Stimulated activated CD4-positive, alpha-beta T cell treated with anti-CD3 and anti-CD28 coated beads, Interleukin-1b, Interleukin-23, amount 100 ng/mL, for 24 hours (primary cell): ENCODE data around the gene SPSB1.

ENCODE experiments used
- DNase-seq, 4 experiments: peaks; one replicate each; pipeline ENCODE4 v3.0.0-alpha.2; 2020; ENCODE audit warnings: low read depth in 4 of 4, low spot score in 1 of 4

Gene SPSB1

DNA sequence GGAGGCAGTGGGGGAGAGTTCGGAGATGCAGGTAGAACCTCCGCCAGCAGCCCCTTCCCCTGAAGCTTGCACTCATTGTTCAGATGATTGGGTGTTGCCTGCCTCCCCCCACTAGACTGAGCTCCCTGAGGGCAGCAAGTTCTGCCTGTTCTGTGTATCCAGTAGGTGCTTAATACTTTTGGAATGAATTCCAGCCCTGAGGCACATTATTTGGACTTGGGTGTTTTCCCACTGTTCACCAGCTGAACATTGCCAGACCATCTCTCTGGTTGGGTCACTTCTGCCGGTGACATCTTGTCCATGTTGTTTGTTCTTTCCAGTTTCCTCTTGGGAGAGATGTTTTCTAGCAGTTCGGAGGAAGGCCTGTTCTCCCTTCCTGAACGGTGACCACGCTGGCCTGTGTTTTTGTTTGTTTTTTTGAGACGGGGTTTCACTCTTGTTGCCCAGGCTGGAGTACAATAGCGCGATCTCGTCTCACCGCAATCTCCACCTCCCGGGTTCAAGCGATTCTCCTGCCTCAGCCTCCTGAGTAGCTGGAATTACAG, 48.7 kb downstream of the SPSB1 start:
- DNase-seq, result no peak

DNA sequence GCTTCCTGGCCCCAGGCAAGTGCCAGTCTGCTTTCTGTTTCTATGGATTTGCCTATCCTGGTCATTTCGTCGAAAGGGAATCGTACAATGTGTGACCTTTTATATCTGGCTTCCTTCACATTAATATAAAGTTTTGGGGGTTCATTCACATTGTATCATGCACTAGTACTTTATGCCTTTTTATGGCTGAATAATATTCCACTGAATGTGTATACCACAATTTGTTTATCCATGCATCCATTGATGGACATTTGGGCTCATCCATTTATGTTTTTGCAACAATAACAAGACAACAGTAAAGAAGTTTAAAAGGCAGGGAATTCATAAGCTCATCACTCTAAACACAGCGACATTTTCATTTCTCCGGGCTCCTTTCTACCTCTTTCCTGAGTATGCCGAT, 50.6 kb downstream of the SPSB1 start:
- no peak for DNase-seq

DNA sequence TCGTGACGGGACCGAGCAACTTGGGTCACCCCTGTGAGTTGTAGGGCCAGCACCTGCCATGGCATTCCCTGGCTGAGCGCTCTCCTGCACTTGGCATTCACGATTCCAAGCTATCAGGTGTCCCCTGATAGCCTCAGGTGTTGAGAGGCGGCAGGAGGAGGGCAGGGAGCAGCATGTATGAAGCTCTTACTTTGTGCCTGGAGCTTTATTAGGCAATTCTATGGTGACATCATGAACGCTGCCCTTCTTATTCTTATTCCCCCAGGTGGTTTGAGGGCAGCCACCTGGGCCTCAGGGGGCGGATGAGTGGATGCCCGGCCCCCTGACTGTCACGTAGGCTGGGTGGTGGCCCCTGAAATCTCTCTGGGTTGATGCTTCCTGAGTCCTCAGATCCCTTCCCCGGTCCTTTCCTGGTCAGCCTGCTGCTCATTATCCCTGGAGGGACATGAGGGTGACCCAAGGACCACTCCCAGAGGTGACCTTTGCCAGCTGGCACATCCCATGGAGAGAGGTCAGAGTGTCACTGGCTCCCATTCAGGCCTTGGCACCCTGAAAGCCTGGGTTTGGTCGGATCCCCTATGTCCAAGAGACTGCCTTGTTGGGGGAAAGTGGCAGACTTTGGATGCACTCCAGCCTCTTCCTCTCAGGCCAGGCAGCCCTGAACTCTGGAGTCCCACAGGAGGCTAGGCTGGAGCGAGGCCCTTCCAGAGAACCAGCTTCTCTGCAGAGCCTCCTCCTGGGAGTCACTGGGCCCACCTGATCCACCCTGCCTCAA, 51.9 kb downstream of the SPSB1 start:
- DNase-seq, result no peak

GRCh38 chr1:9345471-9345870, 52.8 kb downstream of the SPSB1 start:
- no peak for DNase-seq

DNA sequence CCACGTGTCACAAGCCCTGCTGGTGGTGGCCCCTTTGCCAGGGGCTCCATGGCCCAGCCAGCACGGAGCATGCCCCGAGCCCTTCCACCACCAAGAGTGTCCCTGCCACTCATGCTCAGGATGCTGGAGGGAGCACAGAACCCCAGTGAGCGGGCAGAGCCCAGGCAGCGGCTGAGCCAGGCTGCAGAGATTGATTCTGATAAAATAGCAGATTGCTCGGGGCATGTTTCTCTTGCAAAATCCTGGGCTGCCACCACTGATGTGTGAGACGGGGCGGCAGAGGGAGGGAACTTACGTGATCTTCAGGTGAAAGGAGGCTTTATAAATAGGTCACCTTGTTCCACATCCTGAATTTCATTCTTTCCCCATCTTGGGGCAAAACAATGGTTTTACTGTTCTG, 53.2 kb downstream of the SPSB1 start:
- DNase-seq, result no peak

GRCh38 chr1:9346566-9346965, 53.9 kb downstream of the SPSB1 start:
- no peak for DNase-seq

GRCh38 chr1:9347095-9347850, 54.6 kb downstream of the SPSB1 start:
- no peak for DNase-seq

DNA sequence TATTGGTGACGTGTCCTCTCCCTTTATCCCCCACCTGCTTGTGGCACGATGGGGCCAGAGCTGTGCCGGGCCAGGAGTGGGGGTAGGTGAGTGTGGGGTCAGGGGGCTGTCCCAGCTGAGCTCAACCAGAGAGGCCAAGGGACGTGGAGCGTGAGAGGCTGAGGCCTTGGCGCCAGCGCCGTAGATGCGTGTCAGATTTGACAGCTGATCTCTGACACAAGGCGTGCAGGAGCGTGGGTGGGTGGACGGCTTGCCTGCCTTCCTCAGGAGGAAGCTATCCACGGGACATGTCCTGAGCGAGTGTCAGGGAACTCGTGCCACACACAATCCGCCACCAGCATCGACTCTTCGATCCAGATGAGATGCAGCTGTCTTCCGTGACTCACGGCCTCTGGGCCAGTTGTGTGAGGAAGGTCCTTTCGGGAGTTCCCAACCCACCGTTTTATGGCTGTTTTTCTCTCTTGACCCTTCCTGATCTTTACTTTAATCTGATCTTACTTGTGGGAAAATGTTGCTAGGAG, 56.7 kb downstream of the SPSB1 start:
- DNase-seq, result no peak

DNA sequence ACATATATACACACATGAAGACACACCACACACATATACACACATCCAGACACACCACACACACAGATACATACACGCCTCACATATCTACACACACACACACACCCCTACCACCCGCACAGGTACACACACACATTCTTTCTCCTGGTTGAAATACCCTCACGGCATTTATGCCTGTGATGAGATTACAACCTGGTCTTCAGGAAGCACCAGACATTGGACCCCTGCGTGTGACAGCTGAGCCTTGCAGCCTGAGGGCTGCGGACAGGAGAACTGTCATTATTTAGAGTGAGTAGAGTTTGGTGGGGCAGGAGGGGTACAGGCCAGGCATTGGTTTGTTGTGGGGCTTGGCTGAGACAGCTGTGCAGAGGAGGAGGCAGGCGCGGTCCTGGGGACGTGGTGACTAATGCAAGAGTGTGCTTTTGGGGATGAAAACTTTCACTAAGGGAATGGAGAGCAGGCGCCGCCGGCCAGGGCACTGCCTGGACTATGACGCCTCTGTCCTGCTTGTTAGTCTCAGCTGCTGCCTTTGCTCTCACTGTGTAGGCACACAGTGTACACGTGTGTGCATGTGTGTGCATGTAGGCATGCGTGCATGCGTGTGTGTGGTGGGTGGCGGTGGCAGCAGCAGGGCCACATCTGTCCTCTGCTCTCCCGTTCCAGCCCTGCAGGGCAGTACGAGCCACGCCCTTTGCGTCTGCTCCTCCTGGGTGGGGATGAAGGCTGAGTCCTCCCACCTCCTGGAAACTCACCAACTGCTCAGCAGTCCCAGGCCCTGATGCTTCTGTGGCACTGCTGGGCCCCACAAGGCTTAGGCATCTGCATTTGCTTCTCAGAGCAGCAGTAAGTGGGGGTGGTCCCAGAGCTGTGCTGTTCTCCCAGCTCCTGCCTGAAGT, 57.6 kb downstream of the SPSB1 start:
- no peak for DNase-seq

DNA sequence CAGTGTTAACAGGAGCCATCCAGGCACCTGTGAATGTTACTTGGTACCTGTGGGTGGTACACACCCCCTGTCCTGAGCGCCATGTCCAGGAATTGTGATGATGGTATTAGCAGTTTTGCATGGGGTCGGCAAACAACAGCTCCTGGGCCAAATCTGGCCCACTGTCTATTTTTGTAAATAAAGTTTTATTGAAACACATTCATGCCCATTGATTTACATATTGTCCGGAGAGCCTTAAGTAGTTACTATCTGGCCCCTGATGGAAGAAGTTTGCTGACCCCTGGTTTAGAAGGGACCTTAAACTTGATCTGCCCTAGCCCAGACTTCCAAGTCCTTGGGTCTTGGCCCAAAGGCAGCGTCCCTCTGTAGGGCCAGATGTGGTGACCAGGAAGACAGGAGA, 58.3 kb downstream of the SPSB1 start:
- no peak for DNase-seq

DNA sequence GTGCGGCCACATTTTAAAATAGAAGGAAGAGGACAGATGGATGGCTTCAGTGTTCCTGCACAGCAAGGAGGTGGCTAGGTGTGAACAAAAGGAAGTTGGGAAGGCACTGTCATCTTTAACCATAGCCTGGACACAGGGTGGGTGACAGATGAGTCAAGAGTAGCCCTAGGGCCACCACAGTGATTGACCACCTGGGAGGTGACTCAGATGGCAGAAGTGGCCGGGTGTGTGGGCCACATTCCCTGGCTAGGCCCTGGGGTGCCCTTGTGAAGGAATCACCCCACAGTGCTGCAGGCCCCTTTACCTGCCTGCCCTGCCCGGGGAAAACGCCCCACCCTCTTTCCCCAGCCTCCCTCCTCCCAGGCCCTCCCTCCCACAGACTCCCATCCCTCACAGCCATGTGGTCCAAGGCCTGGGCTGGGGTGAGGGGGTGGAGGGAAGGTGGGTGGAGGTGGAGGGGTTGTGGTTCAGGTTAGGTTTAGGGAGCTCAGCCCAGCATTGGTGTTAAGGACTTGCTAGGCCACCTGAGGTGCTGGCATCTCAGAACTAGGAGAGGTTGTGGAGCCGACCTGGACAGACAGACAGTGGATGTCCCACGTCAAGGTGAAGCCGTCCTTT, 59.1 kb downstream of the SPSB1 start:
- no peak for DNase-seq

GRCh38 chr1:9352377-9353134, 59.9 kb downstream of the SPSB1 start:
- DNase-seq, result no peak

DNA sequence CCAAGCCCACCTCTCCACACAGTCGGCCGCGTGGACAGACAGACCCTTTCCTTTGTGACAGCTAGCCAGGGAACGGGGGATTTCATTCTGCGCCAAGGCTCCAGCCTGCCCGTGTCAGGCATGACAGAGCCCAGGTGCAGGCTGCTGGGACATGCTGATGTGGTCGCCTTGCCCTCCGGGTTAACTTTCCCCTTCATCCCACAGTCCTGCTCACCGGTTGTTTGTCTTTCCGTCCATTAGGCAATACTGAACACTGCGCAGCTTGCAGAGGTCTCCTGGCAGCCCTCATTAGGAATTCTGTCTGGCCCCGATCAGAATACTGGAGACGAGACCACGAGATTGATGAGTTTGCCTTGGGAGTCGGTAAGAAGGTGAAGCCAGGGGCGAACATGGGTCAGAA, 62.8 kb downstream of the SPSB1 start:
- DNase-seq, result no peak

GRCh38 chr1:9356021-9356420, 63.3 kb downstream of the SPSB1 start:
- DNase-seq, result no peak

DNA sequence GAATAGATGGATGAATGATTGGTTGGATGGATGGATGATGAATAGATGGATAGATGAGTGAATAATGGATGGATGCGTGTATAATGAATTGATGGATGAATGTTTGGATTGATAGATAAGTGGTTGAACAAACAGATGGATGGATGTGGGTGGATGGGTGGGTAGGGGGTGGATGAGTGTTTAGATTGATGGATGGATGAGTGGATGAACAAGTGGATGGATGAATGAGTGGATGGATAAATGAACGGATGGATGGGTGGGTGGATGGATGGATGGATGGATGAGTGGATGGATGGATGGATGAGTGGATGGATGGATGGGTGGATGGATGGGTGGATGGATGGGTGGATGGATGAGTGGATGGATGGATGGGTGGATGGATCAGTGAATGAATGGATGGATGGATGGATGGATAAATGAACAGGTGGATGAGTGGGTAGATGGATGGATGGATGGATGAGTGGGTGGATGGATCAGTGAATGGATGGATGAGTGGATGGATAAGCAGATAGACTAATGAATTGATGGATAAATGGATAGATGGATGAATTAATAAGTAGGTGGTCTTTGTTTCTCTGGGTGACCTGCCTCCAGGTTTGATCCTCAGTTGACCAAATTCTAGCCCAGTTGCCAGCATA, 64.3 kb downstream of the SPSB1 start:
- no peak for DNase-seq

DNA sequence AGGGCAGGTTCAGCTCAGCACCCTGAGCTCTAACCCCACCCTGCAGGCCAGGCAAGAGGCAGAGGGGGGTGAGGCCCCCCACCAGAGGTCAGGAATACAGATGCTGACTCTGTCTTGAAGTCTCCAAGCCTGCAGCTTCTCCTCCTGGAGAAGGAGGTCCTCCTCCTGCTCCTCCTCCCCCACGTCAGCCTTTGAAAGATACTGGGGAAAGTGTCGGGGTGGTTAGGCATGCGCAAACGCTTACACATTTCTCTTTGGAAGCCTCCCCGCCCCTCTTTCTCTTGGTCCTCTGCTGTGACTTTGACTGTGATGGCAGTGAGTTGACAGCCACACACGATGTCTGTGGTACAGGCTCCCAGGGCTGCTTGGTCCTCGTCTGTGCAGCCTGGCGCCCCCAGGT, 65.3 kb downstream of the SPSB1 start:
- DNase-seq, result no peak

- no peak for DNase-seq
These were observed 67.8 kb downstream of the SPSB1 start for GRCh38 chr1:9360371-9361064.

- DNase-seq, result no peak
These were observed 69.1 kb downstream of the SPSB1 start for GRCh38 chr1:9361630-9362260.
